ENCODE data around the gene RCOR1.
A peak's percentile ranks its signal among the peaks of the same experiment; 100 is the strongest.
"Not testable (repeated sequence)": the region's sequence is repeated elsewhere in the genome, so short reads cannot be mapped to it uniquely, and the experiment has no call there.

The RCOR1 gene

DNA sequence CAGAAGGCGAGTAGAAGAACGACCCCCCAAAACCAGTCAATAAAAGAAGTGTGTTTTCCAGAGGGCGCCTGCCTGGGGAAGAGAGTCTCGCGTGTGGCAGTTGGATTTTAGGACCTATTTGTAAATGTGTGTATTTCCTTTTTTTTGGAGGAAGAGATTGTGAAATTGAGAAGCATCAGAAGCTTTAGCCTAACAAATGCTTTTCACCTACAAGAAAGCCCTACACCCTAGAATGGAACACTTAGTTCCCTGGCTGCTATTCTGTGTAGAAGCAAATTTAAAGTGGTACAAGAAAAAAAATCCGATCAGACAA, 1.3 kb downstream of the RCOR1 start:
- DNase-seq, result no peak

DNA sequence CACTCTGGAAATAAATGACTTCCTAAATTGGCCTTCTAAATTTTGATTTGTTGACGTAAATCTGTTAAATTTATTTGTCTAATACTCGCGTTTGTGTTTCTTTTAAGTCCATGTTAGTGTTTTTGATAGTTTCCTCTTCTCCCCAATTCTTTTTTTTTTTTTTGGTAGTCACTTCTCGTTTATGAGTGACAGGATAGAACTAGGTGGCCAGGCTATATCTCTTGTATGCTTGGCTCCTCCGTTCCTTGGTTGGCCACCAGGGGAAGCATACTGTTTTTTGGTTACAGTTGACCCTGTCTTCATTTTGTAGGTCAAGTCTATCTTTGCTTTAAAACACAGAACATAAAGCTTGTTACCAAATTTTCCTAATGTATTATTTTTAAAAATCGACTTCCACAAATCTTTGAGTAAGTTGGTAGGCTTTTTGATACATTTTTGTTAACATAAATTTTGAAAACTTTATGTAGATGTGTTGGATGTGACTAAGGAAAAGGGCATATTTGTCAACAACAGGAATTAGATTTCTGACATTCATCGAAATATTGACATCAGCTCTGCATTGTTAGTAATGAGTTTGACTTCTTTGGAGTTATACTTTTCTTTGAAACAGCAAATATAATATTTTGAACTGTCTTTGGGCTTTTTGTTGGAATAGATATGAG, 2.2 kb downstream of the RCOR1 start:
- peak; percentile 74 to 78 for DNase-seq

DNA sequence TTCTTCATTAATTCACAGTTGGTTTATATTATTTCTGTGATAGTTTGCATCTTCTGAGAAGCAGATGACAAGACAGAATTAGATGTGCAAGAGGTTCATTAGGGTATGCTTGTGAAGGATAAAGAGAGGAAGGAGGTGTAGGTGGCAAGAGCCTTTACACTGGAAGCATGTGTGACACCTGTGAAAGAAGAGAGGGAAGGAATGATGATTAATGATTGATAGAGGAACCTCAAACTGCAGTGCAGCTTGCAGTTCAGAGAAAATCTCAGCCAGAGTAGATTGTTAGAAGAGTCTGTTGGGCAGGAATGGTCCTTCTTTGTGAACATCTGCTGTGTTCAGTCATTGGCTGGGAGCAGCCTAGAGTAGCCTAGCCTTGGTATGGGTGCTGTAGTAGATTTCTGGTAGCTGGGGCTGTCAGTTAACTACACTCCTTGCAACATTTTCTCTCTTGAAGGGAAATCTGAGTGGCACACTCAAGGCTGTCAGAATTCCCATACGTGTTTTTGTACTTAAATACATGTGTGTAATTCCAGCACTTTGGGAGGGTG, 9.0 kb downstream of the RCOR1 start:
- DNase-seq, result no peak

GRCh38 chr14:102602421-102603292, 10.2 kb downstream of the RCOR1 start:
- no peak for DNase-seq

GRCh38 chr14:102603293-102603907, 11.0 kb downstream of the RCOR1 start:
- DNase-seq, result no peak

- DNase-seq, result no peak
These were observed 11.7 kb downstream of the RCOR1 start for GRCh38 chr14:102604183-102604582.

DNA sequence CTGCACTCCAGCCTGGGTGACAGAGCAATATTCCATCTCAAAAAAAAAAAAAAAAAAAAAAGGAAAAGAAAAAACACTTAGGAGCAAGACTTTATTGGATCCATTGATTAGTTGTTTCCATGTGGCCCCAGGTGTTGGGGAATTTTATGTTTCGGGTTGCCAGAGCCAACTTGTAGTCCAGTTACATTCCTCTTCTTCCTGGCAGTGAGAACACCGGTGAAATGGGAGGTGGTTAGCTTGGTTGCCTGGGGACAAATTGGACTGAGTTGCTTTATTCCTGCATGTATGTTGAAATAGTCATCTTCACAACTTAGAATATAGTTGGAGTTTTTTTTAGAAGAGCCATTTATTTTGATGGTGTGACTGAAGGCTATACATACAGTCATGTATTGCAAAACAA, 12.6 kb downstream of the RCOR1 start:
- DNase-seq, result no peak

- no peak for DNase-seq
These were observed 13.8 kb downstream of the RCOR1 start for GRCh38 chr14:102606296-102606695.

DNA sequence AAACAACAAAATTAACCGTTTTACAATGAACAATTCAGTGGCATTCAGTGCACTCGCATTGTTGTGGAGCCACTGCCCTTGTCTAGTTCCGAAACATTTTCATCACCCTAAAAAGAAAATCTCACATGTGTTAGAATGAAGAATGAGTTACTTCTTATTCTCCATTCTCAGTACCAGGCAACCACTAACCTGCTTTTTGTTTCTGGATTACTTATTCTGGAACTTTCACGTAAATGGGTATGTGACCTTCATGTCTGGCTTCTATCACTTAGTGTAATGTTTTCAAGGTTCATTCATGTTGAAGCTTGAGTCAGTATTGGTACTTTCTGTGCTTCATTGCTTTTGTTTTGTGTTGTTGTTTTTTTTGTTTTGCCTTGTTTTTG, 15.6 kb downstream of the RCOR1 start:
- no peak for DNase-seq

DNA sequence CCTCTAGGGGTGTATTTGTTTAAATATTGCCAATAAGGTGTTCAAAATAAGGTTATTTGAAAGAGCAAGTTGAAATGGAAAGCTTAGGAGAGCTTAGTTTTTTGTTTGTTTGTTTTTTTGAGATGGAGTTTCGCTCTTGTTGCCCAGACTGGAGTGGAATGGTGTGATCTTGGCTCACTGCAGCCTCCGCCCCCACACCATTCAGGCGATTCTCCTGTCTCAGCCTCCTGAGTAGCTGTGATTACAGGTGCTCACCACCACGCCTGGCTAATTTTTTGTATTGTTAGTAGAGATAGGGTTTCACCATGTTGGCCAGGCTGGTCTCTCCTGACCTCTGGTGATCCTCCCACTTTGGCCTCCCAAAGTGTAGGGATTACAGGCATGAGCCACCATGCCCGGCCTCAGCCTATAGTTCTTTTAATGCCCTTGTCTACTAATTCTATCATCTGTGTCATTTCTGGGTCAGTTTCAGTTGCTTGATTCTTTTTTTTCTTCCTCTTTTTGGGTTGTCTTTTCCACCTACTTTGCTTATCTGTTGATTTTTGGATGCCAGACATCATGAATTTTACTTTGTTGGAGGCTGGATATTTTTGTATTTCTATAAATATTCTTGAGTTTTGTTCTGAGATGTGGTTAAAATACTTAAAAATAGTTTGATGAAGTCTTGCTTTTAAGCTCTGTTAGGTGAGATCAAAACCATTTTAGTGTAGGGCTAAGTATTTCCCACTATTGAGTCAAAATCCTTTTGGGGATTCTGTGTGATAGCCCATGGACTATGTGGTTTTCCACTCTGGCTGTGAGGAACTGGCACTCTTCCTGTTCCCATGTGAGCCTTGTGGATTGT, 18.7 kb downstream of the RCOR1 start:
- DNase-seq, result no peak

- DNase-seq, result no peak
These were observed 23.9 kb downstream of the RCOR1 start for GRCh38 chr14:102616318-102616717.

GRCh38 chr14:102616799-102617198, 24.4 kb downstream of the RCOR1 start:
- no peak for DNase-seq

GRCh38 chr14:102619012-102619411, 26.6 kb downstream of the RCOR1 start:
- not testable (repeated sequence) for DNase-seq

DNA sequence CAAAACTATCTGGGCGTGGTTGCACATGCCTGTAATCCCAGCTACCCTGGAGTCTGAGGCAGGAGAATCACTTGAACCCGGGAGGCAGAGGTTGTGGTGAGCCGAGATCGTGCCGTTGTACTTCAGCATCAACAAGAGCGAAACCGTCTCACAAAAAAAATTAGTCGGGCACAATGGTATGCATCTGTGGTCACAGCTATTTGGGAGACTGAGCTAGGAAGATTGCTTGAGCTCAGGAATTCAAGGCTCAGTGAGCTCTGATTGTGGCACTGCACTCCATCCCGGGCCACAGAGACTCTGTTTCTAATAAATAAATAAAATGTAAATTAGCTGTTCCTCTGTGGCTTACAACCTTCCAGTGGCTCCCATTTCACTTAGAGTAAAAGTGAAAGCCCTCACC, 28.0 kb downstream of the RCOR1 start:
- DNase-seq, result no peak

DNA sequence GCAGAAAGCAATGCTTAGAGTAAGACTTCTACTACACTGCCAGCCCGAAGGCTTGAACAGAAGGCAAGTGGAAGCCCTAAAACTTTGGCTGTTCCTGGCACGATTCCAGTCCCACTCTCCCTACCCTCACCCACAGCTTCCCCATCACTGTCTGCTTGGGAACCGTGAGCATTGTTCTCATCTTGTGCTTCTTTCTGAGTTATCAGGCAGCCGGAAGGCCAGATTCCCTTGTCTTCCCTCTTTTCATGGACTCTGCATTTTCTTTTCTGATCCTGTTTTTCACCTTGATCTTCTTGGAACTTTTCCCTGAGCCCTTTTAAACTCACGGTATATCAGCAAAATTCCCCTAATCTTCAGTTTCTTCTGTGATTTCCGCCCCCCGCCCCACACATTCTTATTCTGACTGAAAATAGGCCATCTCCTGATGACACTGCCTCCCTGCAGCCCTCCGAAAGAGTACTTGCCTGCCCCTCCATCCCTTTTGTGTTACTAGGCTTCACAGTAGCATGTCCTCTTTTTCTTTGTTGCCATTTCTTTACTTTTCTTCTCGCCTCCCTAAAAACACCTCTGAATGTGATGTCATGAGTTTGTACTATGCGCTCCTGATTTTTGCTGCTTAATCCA, 29.9 kb downstream of the RCOR1 start:
- DNase-seq, result no peak

DNA sequence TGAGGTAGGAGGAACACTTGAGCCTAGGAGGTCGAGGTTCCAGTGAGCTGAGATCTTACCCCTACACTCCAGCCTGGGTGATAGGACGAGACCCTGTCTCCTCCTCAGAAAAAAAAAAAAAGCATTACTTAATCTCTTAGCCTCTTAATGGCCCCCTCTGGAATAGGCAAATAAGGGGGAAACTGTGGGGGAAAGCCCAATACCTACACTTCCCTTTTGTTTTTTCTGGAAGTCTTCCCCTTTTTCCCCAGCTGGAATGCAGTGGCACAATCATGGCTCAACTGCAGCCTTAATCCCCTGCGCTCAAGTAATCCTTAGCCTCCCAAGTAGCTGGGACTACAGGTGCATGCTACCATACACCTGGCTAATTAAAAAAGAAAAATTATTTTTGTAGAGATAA, 32.2 kb downstream of the RCOR1 start:
- DNase-seq, result no peak

DNA sequence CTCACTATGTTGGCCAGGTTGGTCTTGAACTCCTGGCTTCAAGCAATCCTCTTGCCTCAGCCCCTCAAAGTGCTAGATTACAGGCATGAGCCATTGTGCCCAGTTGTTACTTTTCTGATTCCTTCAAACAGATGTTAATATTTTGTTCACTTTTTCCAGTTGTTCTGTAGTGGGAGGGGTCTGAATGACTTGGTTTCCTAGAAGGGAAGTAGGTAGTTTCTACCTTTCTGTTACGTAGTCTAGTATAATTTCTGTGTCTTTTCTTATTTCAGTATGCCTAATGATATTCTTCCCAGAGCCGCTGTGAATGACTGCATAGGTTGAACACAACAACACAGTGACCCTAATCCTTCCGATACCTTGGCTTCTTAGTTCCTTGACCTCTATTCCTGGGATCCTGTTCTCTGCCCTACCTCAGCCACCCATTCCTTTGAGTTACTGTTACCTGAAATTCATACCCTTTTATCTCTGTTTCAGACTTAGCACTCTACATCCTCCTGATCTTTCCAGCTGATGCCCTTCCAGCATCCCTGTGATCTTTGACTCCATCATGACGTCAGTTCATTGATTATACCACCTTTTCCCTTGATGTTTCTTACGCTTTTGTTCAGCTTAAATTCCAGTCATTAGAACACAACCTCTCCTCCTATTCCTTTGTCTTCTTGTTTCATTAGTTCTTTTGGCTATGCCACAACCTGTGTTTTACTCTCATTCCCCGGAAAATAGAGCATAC, 33.3 kb downstream of the RCOR1 start:
- DNase-seq, result no peak

DNA sequence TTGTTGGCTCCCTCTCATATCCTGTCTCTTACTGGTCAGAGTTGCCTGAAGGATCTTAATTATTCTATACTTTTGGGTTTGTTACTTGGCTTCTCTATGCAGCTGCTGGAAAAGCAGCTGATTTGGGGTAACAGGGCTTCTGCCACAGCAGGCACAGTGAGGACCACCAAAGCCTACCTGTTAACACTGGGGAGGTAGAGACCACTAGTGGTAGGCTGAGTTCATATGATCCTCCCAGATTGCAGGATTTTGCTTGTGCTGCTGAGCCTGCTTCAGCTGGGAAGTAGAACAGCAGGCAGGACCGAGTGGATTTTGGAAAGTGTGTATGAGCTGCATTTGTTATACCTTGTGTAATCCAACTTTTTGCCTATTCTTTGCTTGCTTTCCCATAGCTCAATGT, 34.1 kb downstream of the RCOR1 start:
- DNase-seq, result no peak

DNA sequence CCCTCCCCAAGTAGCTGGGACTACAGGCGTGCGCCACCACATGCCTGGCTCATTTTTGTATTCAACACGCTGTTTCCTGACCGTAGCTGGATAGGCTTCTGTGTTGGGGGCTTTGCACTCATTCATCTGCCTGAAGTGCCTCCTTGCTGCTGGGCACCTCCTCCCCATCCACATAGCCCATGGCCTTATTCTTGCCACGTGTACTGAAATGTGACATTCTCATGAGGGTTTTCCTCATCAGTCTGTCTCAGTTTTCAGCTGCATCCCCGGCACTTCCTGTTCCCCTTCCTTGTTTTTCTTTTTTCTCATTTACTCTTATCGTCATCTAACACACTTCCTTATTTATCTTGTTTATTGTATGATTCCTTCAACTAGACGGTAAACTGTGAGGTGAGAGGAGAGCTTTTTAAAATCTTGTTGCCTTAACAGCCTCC, 36.6 kb downstream of the RCOR1 start:
- no peak for DNase-seq

GRCh38 chr14:102629808-102630350, 37.4 kb downstream of the RCOR1 start:
- no peak for DNase-seq

GRCh38 chr14:102630405-102630804, 38.0 kb downstream of the RCOR1 start:
- no peak for DNase-seq

Data from CD4-positive, alpha-beta T cell treated with Interleukin-4 for 1 hour (primary cell).